NCI-H1417 (cell line): Measurements from ENCODE around the gene SMIM36.
"Not testable (repeated sequence)": the region's sequence is repeated elsewhere in the genome, so short reads cannot be mapped to it uniquely, and the experiment has no call there.

ENCODE experiments used
- DNase-seq, 3 experiments: peaks; one replicate each; lab custom pipeline; 2025; lab: John Stamatoyannopoulos, UW

SMIM36 gene

DNA sequence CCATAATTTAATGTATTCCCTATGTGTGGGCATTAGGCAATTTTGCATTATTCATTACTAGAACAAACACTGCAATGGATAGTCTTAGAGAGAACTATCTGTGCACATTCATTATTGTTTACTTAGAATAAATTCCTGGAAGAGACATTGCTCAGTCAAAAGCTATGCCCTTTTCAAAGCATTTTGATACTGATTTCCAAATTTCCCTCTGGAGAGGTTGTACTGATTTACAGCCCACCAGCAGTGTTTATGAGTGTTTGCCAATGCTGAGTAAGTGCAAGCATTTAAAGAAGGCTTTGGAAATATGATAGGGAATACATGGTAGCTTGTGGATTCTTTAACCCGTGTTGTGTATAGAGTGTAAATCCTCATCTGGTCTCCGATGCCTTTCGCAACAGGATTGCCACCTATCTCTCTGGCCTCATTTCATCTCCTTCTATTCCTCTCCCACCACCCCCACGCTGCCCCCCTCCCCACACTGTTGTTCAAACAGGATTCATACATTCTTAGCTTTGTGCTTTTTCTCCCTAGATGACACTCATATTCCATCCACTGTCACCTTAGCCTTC, 56.3 kb downstream of the SMIM36 start:
- DNase-seq = no peak

- DNase-seq = no peak
These were observed 57.3 kb downstream of the SMIM36 start for GRCh38 chr17:55453839-55454557.

DNA sequence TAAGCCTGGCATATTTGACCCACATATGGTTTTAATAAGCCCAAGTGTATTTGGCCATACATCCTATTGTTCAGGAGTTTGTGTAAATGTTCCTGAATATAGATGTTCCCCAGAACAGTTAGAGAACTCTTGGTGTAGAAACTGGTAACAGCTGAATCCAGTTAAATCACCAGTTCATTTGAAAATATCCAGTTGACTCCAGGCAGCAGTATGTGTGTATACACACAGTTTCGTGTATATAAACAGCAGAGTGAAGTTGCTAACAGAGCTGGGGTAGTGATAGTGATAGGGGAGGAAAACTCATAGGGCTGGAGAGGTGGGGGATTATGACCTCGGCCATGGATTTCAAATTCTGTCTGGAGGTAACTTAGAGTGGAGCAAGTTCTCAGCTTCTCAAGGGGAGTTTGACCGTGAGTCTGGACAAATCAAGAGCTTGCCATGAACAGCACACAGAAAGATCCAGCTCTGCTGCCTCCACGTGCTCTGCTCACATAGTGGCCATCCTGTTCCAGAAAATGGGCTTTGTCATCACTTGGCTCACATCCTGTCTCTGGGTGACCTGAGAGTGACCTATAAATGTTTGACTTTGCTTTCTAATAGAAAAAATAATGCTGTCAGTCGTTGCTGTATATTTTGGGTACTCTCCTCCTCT, 59.0 kb downstream of the SMIM36 start:
- no peak for DNase-seq

DNA sequence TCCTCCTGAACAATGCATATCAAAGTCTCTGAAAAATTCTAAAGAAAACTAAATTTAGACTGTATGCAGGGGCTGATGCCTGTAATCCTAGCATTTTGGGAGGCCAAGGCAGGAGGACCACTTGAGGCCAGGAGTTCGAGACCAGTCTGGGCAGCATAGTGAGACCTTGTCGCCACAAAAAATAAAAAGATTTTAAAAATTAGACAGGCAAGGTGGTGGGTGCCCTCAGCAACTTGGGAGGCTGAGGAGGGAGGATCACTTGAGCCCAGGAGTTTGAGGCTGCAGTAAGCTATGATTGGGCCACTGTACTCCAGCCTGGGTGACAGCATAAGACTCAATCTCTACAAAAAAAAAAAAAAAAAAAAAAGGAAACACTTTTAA, 59.5 kb downstream of the SMIM36 start:
- DNase-seq = no peak

GRCh38 chr17:55451203-55451641, 60.0 kb downstream of the SMIM36 start:
- DNase-seq = no peak

GRCh38 chr17:55450232-55450825, 60.9 kb downstream of the SMIM36 start:
- DNase-seq = no peak

DNA sequence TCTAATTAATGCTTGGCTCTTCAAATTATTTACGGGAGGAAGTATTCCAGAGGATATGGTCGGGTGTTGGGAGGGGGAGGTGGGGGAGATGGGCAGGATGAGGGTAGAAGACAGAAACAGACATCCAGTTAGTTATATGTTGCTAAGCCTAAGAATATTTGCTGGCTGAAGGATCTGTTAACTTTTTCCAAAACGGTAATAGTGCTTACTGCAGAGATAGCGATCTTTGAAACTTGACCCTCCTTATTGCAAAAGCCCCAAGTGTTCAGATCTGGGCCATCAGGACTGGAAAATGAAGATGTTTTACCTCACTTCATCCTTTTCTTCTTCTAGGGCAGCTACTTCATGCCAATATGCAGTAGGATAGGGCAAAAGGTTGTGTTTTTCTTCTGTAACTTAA, 62.6 kb downstream of the SMIM36 start:
- DNase-seq = no peak

- DNase-seq = no peak
These were observed 64.6 kb downstream of the SMIM36 start for GRCh38 chr17:55446581-55447205.

DNA sequence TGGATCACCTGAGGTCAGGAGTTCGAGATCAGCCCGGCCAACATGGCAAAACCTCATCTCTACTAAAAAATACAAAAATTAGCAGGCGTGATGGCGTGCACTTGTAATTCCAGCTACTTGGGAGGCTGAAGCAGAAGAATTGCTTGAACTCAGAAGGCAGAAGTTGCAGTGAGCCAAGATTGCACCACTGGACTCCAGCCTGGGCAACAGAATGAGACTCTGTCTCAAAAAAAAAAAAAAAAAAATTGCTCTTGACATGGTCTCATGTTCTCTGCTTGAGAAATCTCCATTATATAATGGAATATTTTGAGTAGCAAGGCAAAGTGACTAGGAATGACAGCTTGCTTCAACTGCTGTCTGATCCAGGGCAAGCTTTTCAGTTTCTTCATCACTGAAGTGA, 65.2 kb downstream of the SMIM36 start:
- not testable (repeated sequence) for DNase-seq

DNA sequence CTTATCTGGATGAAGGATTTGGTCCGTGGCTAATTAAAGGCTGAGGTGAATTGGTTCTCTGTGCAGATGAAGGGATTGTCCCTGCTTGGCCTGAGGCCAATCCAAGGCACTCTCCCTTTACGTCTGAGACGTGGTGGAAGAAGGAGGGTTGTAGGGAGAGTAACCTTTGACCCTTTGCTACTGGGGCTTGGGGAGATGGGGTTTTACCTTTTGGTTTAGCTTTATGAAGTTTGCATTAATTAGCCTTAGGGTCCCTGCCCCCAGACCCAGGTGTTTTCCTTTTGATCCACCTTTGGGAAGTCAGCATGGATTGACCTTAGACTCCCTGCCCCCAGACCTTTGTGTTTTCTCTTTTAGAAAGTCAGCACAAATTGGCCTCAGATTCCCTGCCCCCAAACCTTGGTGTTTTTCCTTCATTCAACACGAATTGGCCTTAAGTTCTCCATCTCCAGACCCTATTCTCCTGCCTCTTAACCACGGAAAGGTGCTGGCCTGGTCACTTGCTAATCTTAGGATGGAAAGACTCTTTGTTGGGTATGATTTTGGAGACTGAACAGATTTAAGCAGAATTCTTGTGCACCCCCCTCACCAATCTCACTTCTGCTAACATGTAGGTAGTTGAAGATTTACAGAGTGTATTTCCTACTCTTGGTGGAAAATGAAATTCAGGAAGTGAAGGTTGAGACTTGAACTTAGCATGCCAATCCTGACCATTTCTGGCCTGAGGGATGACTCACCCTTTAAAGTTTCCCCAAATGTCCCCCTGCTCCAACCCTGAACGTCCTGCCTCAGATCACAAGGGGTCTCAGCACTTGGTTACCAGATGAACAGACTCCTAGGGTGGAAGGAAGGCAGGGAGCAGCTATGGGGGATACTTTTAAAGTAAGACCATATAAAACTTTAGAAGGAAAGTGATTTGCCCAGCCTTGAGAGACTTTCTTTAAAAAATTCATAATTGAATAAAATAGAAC, 66.5 kb downstream of the SMIM36 start:
- no peak for DNase-seq

- DNase-seq = no peak
These were observed 67.3 kb downstream of the SMIM36 start for GRCh38 chr17:55443904-55444303.

GRCh38 chr17:55442953-55443683, 68.1 kb downstream of the SMIM36 start:
- DNase-seq = no peak

DNA sequence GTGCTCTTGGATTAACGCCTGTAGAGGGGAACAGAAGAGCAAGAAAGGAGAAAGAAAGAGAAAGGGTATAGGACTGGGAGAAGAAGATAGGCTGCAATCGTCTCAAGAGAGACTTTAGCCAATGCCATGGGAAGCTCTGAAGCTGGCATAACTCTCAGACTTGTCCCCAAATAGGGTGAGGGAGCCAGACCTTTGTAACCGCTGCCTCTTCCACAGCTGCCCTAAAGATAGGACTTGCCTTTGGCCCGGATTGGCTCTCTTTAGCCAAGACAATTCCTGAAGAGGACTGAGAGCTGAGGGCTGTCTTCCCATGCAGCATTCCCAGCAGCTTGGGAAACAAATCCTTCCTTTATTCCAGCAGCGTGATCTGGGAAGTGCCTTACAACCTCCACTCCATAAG, 68.8 kb downstream of the SMIM36 start:
- DNase-seq = no peak

GRCh38 chr17:55441544-55441943, 69.7 kb downstream of the SMIM36 start:
- no peak for DNase-seq

- no peak for DNase-seq
These were observed 70.9 kb downstream of the SMIM36 start for GRCh38 chr17:55440391-55440790.

DNA sequence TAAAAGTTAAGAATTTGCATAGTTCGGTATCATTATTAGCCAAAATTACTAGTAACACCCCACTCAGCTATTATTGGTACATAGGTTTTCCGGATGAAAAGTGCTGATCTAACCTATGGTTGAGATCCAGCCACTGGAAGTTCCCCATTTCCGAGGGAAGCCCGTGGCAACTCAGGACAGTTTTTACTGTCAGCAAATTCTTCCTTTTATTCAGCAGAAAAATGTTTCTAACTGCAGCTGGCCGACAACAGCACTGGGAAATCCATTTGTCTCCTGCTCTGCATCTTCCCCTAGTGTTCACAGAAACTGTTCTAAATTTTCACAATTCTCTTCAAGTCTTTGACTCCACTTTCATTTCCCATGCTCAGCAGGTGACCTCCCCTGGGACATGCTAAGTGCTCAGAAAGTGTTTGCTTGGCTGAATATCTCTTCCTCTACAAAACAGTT, 74.1 kb downstream of the SMIM36 start:
- peak in 1 of 3 experiments; percentile 7 for DNase-seq

DNA sequence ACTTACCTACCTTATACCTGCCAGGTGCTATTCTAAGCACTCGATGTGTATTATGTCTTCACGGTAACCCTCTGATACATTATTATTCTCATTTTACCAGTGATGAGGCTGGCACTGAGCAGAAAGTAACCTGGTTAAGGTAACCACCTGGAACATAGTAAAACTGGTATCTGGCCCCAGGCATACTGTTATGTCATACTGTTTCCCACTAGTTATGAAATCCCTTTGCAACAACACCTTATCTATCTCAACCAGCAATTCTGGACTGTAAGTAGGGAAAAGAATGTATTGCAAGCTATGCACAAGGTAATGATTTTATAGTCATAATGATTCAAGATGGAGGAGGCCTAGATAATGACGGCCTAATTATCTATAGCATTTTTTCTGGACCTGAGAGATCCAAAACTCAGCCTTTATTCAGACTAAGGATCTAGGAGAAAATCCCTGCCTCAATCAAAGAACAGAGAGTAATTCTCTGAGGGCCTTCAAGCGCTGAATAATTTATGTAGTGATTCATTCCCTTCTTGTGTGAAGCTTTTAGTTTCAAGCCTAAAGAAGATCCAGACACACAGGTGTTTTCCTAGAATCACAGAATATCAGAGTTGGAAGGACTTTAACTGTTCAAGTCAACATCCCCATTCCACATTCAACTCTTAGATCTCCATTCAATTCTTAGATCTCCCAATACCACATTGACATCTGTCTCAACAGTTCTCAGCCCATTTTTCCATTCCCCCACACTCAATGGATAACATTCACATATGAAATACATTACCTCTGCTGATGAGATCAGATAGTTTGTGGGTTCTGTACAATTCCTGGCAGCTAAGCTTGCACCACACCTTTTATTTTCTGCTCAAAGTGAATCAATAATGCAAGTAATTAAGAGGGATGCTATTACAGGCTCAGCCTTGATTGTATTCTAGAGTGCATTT, 74.8 kb downstream of the SMIM36 start:
- DNase-seq = no peak

DNA sequence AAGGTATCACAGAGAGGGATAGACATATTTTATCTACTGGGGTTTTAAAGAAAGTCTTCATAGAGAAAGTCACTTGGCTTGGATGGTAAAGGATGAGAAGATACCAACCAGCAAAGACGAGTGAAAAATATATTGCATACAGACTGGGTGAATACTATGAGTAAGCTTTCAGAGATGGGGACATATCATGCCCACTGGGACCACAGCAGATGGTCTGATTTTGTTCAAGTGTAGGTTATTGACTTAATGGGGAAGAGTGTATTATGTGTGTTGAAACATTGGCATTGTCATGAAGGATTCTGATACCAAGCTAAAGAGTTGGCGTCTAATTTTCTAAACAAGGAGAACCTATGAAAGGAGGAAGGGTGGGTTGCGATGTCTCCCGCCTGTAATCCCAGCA, 75.8 kb downstream of the SMIM36 start:
- no peak for DNase-seq

DNA sequence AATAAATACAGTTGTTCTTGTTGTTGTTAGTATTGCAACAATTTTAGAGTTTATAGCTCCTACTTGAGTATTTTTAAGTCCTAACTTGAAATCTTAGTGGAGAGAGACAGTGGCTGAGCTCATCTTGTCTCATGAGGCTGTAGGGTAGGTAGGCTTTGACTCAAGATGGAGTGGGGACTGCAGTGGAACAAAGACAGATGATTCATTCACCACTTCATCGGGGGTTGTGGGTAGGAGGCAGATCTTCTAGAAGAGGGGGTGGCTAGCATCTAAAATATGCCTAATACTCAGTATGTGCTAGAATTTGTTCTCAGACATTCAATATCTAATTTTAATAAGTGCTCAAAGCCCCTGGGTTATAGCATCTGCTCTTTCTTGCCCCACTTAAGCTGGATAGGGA, 76.5 kb downstream of the SMIM36 start:
- DNase-seq = no peak
